Activated CD4-positive, alpha-beta T cell treated with anti-CD3 and anti-CD28 coated beads for 36 hours (primary cell): ENCODE data around the gene KBTBD12. TPM values are rescaled to one million over a fixed set of nuclear protein-coding genes. Genes with fewer than 3 reads are reported as not detected.
A peak's percentile ranks its signal among the peaks of the same experiment; 100 is the strongest.

Experiments used
- ATAC-seq: fragments of 200-7000 bp; cut with Tn5 transposase; one replicate; pipeline ENCODE4 v1.10.0; 2021; ENCODE audit warnings: mild to moderate bottlenecking, moderate library complexity
- CTCF ChIA-PET: fragments of 350-600 bp; sonication (Branson Sonifier 250); formaldehyde crosslinking; loops from one replicate; lab custom pipeline; 2021; ENCODE audit warnings: antibody characterized with exemption; lab: Charles Lee
- POLR2A ChIA-PET: fragments of 350-600 bp; sonication (Branson Sonifier 250); formaldehyde crosslinking; loops from one replicate; lab custom pipeline; 2021; ENCODE audit warnings: antibody characterized with exemption, inconsistent platforms; lab: Charles Lee
- DNase-seq: peaks from one replicate; pipeline ENCODE4 v3.0.0-alpha.2; 2020
- H3K27ac Mint-ChIP-seq: one replicate; pipeline ENCODE4 v1.8.0; 2021; ENCODE audit warnings: mixed read lengths
- H3K27me3 Mint-ChIP-seq: one replicate; pipeline ENCODE4 v1.8.0; 2021; ENCODE audit warnings: mixed read lengths
- H3K36me3 Mint-ChIP-seq: one replicate; pipeline ENCODE4 v1.8.0; 2021; ENCODE audit warnings: low read depth, mixed read lengths
- H3K4me1 Mint-ChIP-seq: one replicate; pipeline ENCODE4 v1.8.0; 2021; ENCODE audit warnings: mixed read lengths
- H3K4me3 Mint-ChIP-seq: one replicate; pipeline ENCODE4 v1.8.0; 2021; ENCODE audit warnings: mild to moderate bottlenecking, moderate library complexity, mixed read lengths
- H3K9me3 Mint-ChIP-seq: one replicate; pipeline ENCODE4 v1.8.0; 2021; ENCODE audit warnings: low read depth, mixed read lengths
- intact Hi-C, 2 experiments: fragments of 100-400 bp; cut with DNase I in 1 of 2; cut with micrococcal nuclease in 1 of 2; formaldehyde crosslinking; loops; one replicate each; pipeline versions ENCODE4 v1.14.2 to v1.15.1; 2022 to 2024; cut with DNase I, micrococcal nuclease
- total RNA-seq, 2 experiments: library from RNA; stranded (reverse); gene quantifications; one replicate each; pipeline ENCODE4 v1.2.3, GENCODE V29; 2021

KBTBD12 gene
- total RNA-seq, 2 experiments from 2014 or later: not detected

- no peak overlapping the region for H3K27ac Mint-ChIP-seq
Observed at GRCh38 chr3:127999509-128000106, 84.6 kb downstream of the KBTBD12 start.

GRCh38 chr3:128001576-128001975 is 86.5 kb downstream of the KBTBD12 start:
- H3K36me3 Mint-ChIP-seq: no peaks in the 10 kb centered on the region
- POLR2A ChIA-PET: interaction anchor here (0.7 kb wide), 1 partner anchor 90 kb away, joined by 3 read pairs; no protein-coding TSS in a partner anchor
- H3K4me3 Mint-ChIP-seq: no peak overlapping the region
- DNase-seq (no peak), ATAC-seq (no peak)
- CTCF ChIA-PET: no interaction called here
- H3K9me3 Mint-ChIP-seq: no peaks in the 10 kb centered on the region
- intact Hi-C loops: no loop called here
- H3K27ac Mint-ChIP-seq: no peak overlapping the region
- H3K27me3 Mint-ChIP-seq: peaks cover 4% of the 10 kb centered on the region
- H3K4me1 Mint-ChIP-seq: no peaks in the 10 kb centered on the region

More at GRCh38 chr3:127999509-128000106, 84.6 kb downstream of the KBTBD12 start:
- ATAC-seq: no peak
- CTCF ChIA-PET: interaction anchor here (0.7 kb wide), 1 partner anchor 402 kb away, joined by 3 read pairs; no protein-coding TSS in a partner anchor
- Mint-ChIP-seq H3K27me3 (peaks cover 4% of the 10 kb centered on the region), H3K36me3 (no peaks in the 10 kb centered on the region), H3K4me3 (no peak overlapping the region), H3K4me1 (no peaks in the 10 kb centered on the region), H3K9me3 (no peaks in the 10 kb centered on the region)
- DNase-seq: no peak
- POLR2A ChIA-PET: no interaction called here
- intact Hi-C loops: no loop called here

DNA sequence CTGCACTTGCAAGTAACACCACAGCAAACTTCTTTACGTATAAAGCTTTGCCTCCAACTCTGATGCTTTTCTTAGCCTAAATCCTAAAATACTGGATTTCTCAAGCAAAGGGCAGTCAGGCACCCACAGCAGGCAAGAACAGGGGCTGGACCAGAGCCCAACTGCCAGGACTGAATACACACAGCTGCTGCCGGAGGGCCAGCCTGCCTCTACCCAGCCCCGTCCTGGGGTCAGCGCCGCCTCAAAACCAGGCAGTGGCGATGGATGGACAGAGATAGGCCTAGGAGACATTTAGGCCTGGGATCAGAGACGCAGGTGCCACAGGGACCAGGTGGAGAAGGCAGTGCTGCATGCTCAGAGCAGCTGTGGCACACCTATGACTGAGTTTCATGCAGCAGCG is 89.6 kb downstream of the KBTBD12 start:
- no peak overlapping the region for H3K27ac Mint-ChIP-seq
- CTCF ChIA-PET: no interaction called here
- H3K4me1 Mint-ChIP-seq: no peaks in the 10 kb centered on the region
- H3K4me3 Mint-ChIP-seq: no peak overlapping the region
- POLR2A ChIA-PET: no interaction called here
- DNase-seq (no peak), ATAC-seq (no peak)
- H3K9me3 Mint-ChIP-seq: no peaks in the 10 kb centered on the region
- peaks cover 6% of the 10 kb centered on the region for H3K27me3 Mint-ChIP-seq
- intact Hi-C loops: no loop called here
- no peaks in the 10 kb centered on the region for H3K36me3 Mint-ChIP-seq

- Mint-ChIP-seq H3K27ac (no peak overlapping the region), H3K27me3 (peaks cover 9% of the 10 kb centered on the region), H3K4me1 (peaks cover 1% of the 10 kb centered on the region), H3K9me3 (no peaks in the 10 kb centered on the region), H3K36me3 (no peaks in the 10 kb centered on the region), H3K4me3 (no peak overlapping the region)
- intact Hi-C loops: no loop called here
- ATAC-seq: no peak
- CTCF ChIA-PET: no interaction called here
- POLR2A ChIA-PET: interaction anchor here (0.6 kb wide), 1 partner anchor 50 kb away, joined by 3 read pairs; no protein-coding TSS in a partner anchor
- no peak for DNase-seq
Observed at GRCh38 chr3:128006061-128007032, 91.3 kb downstream of the KBTBD12 start.

GRCh38 chr3:128007033-128007424 is 92.0 kb downstream of the KBTBD12 start:
- DNase-seq (no peak), ATAC-seq (no peak)
- ChIA-PET CTCF (no interaction called here), POLR2A (no interaction called here)
- peaks cover 4% of the 10 kb centered on the region for H3K4me1 Mint-ChIP-seq
- H3K27ac Mint-ChIP-seq: no peak overlapping the region
- no peak overlapping the region for H3K4me3 Mint-ChIP-seq
- H3K36me3 Mint-ChIP-seq: no peaks in the 10 kb centered on the region
- intact Hi-C loops: no loop called here
- no peaks in the 10 kb centered on the region for H3K9me3 Mint-ChIP-seq
- H3K27me3 Mint-ChIP-seq: peaks cover 9% of the 10 kb centered on the region

DNA sequence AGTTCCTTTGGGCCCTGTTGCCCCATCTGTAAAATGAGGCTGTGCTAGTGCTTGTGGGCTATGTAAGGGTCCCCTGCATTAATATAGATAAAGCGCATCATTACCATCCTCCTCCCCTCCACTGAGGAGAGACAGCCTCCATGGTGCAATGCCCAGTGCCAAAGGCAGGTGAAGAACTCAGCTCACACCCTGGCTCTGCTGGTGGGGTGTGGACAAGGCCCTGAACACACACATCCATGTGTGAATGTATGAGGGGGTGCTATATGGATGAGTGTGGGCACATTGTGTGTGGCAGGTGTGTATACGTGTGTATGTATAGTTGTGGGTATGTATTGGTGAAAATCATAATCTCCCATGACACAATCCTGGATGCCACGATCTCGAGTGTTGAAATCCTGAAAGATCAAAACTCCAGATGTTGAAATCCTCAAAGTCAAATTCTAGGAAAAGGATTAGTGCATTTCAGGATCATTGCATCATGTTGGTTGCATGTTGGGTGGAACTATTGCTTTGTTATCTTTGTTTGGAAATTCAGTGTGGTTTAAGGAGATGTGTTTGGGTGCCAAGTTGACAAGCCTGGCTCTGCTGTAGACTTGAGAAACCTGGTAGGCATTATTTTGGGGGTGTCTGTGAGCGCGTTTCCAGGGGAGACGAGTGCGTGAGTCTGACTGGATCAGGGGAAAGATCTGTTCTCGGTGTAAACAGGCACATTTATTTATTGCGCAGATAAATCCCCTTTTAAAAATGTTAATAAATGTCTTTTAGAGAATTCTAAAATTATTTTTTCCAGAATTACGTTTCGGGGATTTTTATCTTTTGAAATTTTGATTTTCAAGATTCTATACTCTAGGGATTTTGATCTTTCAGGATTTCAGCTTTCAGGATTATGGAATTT is 95.2 kb downstream of the KBTBD12 start:
- Mint-ChIP-seq H3K4me1 (peaks cover 4% of the 10 kb centered on the region), H3K27me3 (peaks cover 9% of the 10 kb centered on the region), H3K4me3 (no peak overlapping the region), H3K36me3 (no peaks in the 10 kb centered on the region), H3K27ac (no peak overlapping the region), H3K9me3 (no peaks in the 10 kb centered on the region)
- DNase-seq (no peak), ATAC-seq (no peak)
- ChIA-PET POLR2A (interaction anchor here (0.7 kb wide), 1 partner anchor 28 kb away, joined by 6 read pairs; no protein-coding TSS in a partner anchor), CTCF (interaction anchor here (0.5 kb wide), 1 partner anchor 15 kb away, joined by 3 read pairs; no protein-coding TSS in a partner anchor)
- intact Hi-C loops: no loop called here

DNA sequence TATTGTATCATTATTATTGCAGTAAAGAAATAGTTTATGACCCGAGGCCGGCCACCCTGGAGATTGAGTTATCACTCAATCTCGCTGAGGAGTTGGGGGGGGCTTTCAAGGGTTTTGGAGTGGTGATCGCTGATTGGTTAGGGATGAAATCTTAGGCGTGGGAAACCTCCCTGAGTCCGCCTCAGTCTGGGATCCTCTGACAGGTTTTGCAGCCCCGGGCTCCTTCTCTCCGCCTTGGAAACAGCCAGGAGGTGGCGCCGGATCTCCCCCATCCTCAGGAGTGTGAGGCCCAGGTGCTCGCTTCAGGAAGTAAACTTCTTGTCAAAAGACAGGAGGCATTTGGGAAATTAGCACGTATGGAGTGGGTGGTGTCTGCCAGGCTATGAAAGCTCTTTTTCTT is 96.1 kb downstream of the KBTBD12 start:
- Mint-ChIP-seq H3K27me3 (peaks cover 9% of the 10 kb centered on the region), H3K4me1 (peaks cover 4% of the 10 kb centered on the region), H3K27ac (no peak overlapping the region), H3K9me3 (no peaks in the 10 kb centered on the region), H3K4me3 (no peak overlapping the region), H3K36me3 (no peaks in the 10 kb centered on the region)
- ChIA-PET CTCF (no interaction called here), POLR2A (no interaction called here)
- intact Hi-C loops: loop anchor here in 1 of 2 experiments (1.0 kb wide), 1 partner anchor 122 kb away; no protein-coding TSS in a partner anchor
- DNase-seq: peak; percentile 45
- peak; percentile 36 for ATAC-seq

DNA sequence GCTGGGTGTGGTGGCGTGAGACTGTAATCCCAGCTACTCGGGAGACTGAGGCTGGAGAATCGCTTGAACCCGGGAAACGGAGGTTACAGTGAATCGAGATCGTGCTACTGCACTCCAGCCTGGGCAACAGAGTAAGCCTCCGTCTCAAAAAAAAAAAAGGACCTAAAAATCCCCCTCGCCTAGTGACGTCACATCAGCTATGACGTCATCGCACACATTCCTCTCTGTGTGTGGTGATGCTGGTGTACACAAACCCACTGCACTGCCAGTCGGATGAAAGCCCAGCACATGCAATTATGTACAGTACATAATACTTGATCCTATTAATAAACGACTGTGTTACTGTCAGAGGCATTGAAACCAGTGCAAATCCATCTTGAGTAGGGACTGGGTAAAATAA is 97.0 kb downstream of the KBTBD12 start:
- Mint-ChIP-seq H3K4me1 (peaks cover 4% of the 10 kb centered on the region), H3K4me3 (no peak overlapping the region)
- intact Hi-C loops: no loop called here

DNA sequence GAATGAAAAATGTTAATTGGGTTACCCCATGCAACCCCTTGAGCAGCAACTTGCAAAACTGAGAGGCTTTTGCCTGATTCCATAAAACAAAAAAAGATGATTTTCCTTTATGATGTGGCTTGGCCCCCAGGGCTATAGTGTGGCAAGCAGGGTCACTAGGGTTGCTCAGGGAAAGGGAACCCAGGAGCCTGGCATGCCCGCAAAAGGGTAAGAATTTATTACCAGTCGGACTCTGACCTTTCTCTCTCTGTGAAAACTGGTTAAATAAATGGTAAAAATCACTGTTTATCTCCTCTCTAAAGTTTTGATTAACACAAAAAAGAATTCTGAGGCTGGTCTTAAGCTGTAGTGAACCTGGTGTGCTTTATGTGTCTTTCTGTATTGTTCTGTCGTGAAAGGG is 99.5 kb downstream of the KBTBD12 start:
- no peak overlapping the region for H3K4me3 Mint-ChIP-seq
- H3K27ac Mint-ChIP-seq: no peak overlapping the region
- ATAC-seq (no peak), DNase-seq (no peak)
- ChIA-PET CTCF (no interaction called here), POLR2A (no interaction called here)
- peaks cover 2% of the 10 kb centered on the region for H3K9me3 Mint-ChIP-seq
- intact Hi-C loops: no loop called here
- no peaks in the 10 kb centered on the region for H3K36me3 Mint-ChIP-seq
- peaks cover 4% of the 10 kb centered on the region for H3K4me1 Mint-ChIP-seq
- peaks cover 3% of the 10 kb centered on the region for H3K27me3 Mint-ChIP-seq

More for the DNA sequence above, 97.0 kb downstream of the KBTBD12 start:
- no peak for ATAC-seq
- CTCF ChIA-PET: no interaction called here
- peaks cover 7% of the 10 kb centered on the region for H3K27me3 Mint-ChIP-seq
- H3K9me3 Mint-ChIP-seq: peaks cover 2% of the 10 kb centered on the region
- no peak for DNase-seq
- no peak overlapping the region for H3K27ac Mint-ChIP-seq
- POLR2A ChIA-PET: no interaction called here
- no peaks in the 10 kb centered on the region for H3K36me3 Mint-ChIP-seq

GRCh38 chr3:128016502-128016901 is 101.5 kb downstream of the KBTBD12 start:
- intact Hi-C loops: no loop called here
- no peak for DNase-seq
- H3K27ac Mint-ChIP-seq: no peak overlapping the region
- ChIA-PET POLR2A (no interaction called here), CTCF (no interaction called here)
- no peak overlapping the region for H3K4me3 Mint-ChIP-seq
- no peak for ATAC-seq
- H3K9me3 Mint-ChIP-seq: peaks cover 2% of the 10 kb centered on the region
- peaks cover under 1% of the 10 kb centered on the region for H3K4me1 Mint-ChIP-seq
- H3K36me3 Mint-ChIP-seq: no peaks in the 10 kb centered on the region
- no peaks in the 10 kb centered on the region for H3K27me3 Mint-ChIP-seq

DNA sequence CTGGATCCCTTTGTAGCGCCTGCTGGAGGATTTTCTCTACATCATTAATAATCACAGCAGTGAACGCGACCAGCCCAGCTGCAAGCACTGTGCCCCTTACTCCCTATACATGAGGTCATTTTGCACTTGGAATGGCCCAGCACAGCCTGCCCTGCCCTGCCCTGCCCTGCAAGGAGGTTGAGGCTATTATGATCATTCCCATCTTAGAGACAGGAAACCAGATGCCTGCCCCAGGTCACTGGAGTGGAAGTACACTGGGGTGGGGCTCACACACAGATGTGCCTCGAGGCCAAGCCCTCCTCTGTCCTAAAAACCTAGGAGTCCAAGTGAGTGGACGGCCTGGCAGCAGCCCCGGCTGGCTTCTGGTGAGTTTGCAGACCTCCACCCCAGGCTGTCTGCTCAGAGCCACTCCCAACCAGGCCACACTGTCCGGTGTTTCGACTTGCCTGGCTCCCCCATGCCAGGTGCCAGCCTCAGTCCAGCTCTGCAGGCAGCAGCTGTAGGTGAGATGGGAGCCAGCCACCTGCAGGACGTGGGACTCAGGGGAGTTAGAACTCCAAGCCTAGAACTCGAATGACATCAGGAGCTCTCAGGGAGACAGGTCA is 106.8 kb downstream of the KBTBD12 start:
- H3K36me3 Mint-ChIP-seq: no peaks in the 10 kb centered on the region
- H3K4me1 Mint-ChIP-seq: no peaks in the 10 kb centered on the region
- POLR2A ChIA-PET: no interaction called here
- CTCF ChIA-PET: no interaction called here
- DNase-seq (no peak), ATAC-seq (no peak)
- H3K27ac Mint-ChIP-seq: no peak overlapping the region
- H3K9me3 Mint-ChIP-seq: no peaks in the 10 kb centered on the region
- intact Hi-C loops: no loop called here
- no peak overlapping the region for H3K4me3 Mint-ChIP-seq
- peaks cover 4% of the 10 kb centered on the region for H3K27me3 Mint-ChIP-seq
